ENCODE data around the gene ZNF672. TPM values are rescaled to one million over a fixed set of nuclear protein-coding genes. Genes with fewer than 3 reads are reported as not detected.
"Not testable (repeated sequence)": the region's sequence is repeated elsewhere in the genome, so short reads cannot be mapped to it uniquely, and the experiment has no call there.

ZNF672 gene
- total and polyA plus RNA-seq, 2 experiments from 2014 or later = 19.0 to 30.7 TPM

DNA sequence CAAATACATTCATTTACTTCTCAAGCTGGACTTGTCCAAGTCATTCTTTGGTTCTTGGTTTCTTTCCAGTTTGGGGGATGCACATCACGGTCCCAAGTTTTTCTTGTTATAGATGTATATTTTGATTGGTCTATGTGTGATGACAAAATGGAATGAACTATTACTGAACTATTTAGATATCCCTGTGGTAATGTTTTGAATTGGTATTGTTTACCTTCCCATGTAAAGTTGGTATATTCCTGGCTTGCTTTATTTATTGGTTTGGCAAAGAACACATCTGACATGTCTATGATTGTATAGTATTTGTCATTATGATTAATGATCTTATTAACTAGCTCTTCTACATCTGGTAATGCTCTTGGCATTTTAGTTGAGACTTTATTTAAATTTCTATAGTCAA lies 43.2 kb downstream of the ZNF672 start:
- WGBS (ENCODE audit: low lambda C conversion rate, missing lambda C conversion rate) = 79% methylated on average over 1 of the region's 1 CpG
- no peaks in the 10 kb centered on the region for H4K20me1 ChIP-seq (ENCODE audit: insufficient read depth, poor library complexity, severe bottlenecking)
- H3K36me3 ChIP-seq (replicated peaks; ENCODE audit: insufficient read depth, low read depth) = no peaks in the 10 kb centered on the region
- no peaks in the 10 kb centered on the region for H3K79me2 ChIP-seq
- H3K27ac ChIP-seq = no peak overlapping the region
- peaks cover 2% of the 10 kb centered on the region for H3K4me1 ChIP-seq (ENCODE audit: insufficient read depth)
- no peak overlapping the region for H3K4me2 ChIP-seq
- DNase-seq (ENCODE audit: low spot score) = no peak
- H3K9me2 ChIP-seq (replicated peaks; ENCODE audit: insufficient read depth) = no peaks in the 10 kb centered on the region
- no peaks in the 10 kb centered on the region for H3K9me3 ChIP-seq (ENCODE audit: low read depth)
- H3K27me3 ChIP-seq = no peaks in the 10 kb centered on the region
- no peak for TF ChIP-seq CTCF (IDR thresholded peaks at IDR 0.05; ENCODE audit: poor library complexity)
- H3K4me3 ChIP-seq = no peak overlapping the region
- H2AFZ ChIP-seq = no peak overlapping the region

GRCh38 chr1:248882427-248882826 lies 44.4 kb downstream of the ZNF672 start:
- H4K20me1 ChIP-seq (ENCODE audit: insufficient read depth, poor library complexity, severe bottlenecking); H3K36me3 ChIP-seq (replicated peaks; ENCODE audit: insufficient read depth, low read depth); H3K9me3 ChIP-seq (ENCODE audit: low read depth); H2AFZ ChIP-seq; H3K4me2 ChIP-seq; H3K27me3 ChIP-seq; H3K4me1 ChIP-seq (ENCODE audit: insufficient read depth); H3K79me2 ChIP-seq; H3K27ac ChIP-seq; H3K9me2 ChIP-seq (replicated peaks; ENCODE audit: insufficient read depth); DNase-seq (ENCODE audit: low spot score); H3K4me3 ChIP-seq: not testable (repeated sequence)
- WGBS (ENCODE audit: low lambda C conversion rate, missing lambda C conversion rate) = 82% methylated on average over 7 of the region's 7 CpGs

- Histone ChIP-seq H3K27ac (no peak overlapping the region), H3K4me2 (no peak overlapping the region), H3K79me2 (no peaks in the 10 kb centered on the region), H3K9me2 (replicated peaks; ENCODE audit: insufficient read depth) (no peaks in the 10 kb centered on the region), H2AFZ (no peak overlapping the region), H4K20me1 (ENCODE audit: insufficient read depth, poor library complexity, severe bottlenecking) (no peaks in the 10 kb centered on the region), H3K4me1 (ENCODE audit: insufficient read depth) (peaks cover 6% of the 10 kb centered on the region), H3K4me3 (no peak overlapping the region), H3K36me3 (replicated peaks; ENCODE audit: insufficient read depth, low read depth) (no peaks in the 10 kb centered on the region), H3K9me3 (ENCODE audit: low read depth) (no peaks in the 10 kb centered on the region), H3K27me3 (no peaks in the 10 kb centered on the region)
- TF ChIP-seq EZH2phosphoT487 (IDR thresholded peaks at IDR 0.05; ENCODE audit: low read depth, severe bottlenecking, unreplicated experiment) (no peak), CTCF (IDR thresholded peaks at IDR 0.05; ENCODE audit: poor library complexity) (no peak), EZH2 (IDR thresholded peaks at IDR 0.05; ENCODE audit: borderline replicate concordance) (no peak)
- no peak for DNase-seq (ENCODE audit: low spot score)
- 78% methylated on average over 1 of the region's 1 CpG for WGBS (ENCODE audit: low lambda C conversion rate, missing lambda C conversion rate)
Measured at GRCh38 chr1:248884632-248885295, 46.7 kb downstream of the ZNF672 start.

GRCh38 chr1:248885646-248886045 lies 47.6 kb downstream of the ZNF672 start:
- no peak overlapping the region for H3K4me3 ChIP-seq

More at GRCh38 chr1:248885646-248886045, 47.6 kb downstream of the ZNF672 start:
- Histone ChIP-seq H3K79me2 (no peaks in the 10 kb centered on the region), H3K36me3 (replicated peaks; ENCODE audit: insufficient read depth, low read depth) (no peaks in the 10 kb centered on the region), H2AFZ (no peak overlapping the region), H3K27me3 (no peaks in the 10 kb centered on the region), H3K4me1 (ENCODE audit: insufficient read depth) (peaks cover 6% of the 10 kb centered on the region), H3K4me2 (no peak overlapping the region), H3K9me2 (replicated peaks; ENCODE audit: insufficient read depth) (no peaks in the 10 kb centered on the region), H3K27ac (no peak overlapping the region), H3K9me3 (ENCODE audit: low read depth) (no peaks in the 10 kb centered on the region), H4K20me1 (ENCODE audit: insufficient read depth, poor library complexity, severe bottlenecking) (no peaks in the 10 kb centered on the region)
- TF ChIP-seq CTCF (IDR thresholded peaks at IDR 0.05; ENCODE audit: poor library complexity) (no peak), EZH2phosphoT487 (IDR thresholded peaks at IDR 0.05; ENCODE audit: low read depth, severe bottlenecking, unreplicated experiment) (no peak), EZH2 (IDR thresholded peaks at IDR 0.05; ENCODE audit: borderline replicate concordance) (no peak)
- DNase-seq (ENCODE audit: low spot score) = no peak
- 86% methylated on average over 1 of the region's 1 CpG for WGBS (ENCODE audit: low lambda C conversion rate, missing lambda C conversion rate)
